HepG2 (cell line): ENCODE measurements around the gene PLPPR3. TPM values are rescaled to one million over a fixed set of nuclear protein-coding genes. Genes with fewer than 3 reads are reported as not detected.

Source experiments
- ATAC-seq: fragments of 200-7000 bp; cut with Tn5 transposase; 3 replicates; pipeline ENCODE4 v1.9.1; 2020; ENCODE audit warnings: mild to moderate bottlenecking, moderate library complexity
- BruUV-seq: library from RNA; stranded (reverse); fragments of 400-500 nt; replicated peaks from 2 replicates; lab custom pipeline; 2021; lab: Mats Ljungman, UMichigan
- CTCF ChIA-PET: fragments of 300-600 bp; formaldehyde crosslinking; extraction: SDS; loops from one replicate; lab custom pipeline; 2021; ENCODE audit warnings: low total read pairs, inconsistent platforms, low intra/inter-chr PET ratio; lab: Yijun Ruan, JAX
- POLR2A ChIA-PET: fragments of 350-600 bp; sonication (Branson Sonifier 250); formaldehyde crosslinking; loops from one replicate; lab custom pipeline; 2020; ENCODE audit warnings: antibody characterized with exemption, inconsistent platforms; lab: Yijun Ruan, JAX
- DNase-seq: peaks from one replicate; pipeline ENCODE4 v3.0.0-alpha.2; 2015; ENCODE audit warnings: low spot score
- FAIRE-seq: peaks from 3 replicates; lab custom pipeline; 2011; peaks lifted over from hg19 to GRCh38; lab: Jason Lieb, UNC
- H2AFZ ChIP-seq: one replicate; pipeline ENCODE4 v1.6.1; 2011; ENCODE audit warnings: low read length, inconsistent platforms
- H3K27ac ChIP-seq: fragments of 300-600 bp; 3 replicates; pipeline ENCODE4 v1.8.0; 2011; ENCODE audit warnings: mixed run types, mild to moderate bottlenecking, mixed read lengths, low read length, inconsistent platforms; ENCODE audit not compliant: insufficient read depth; ENCODE audit errors: extremely low read length
- H3K27me3 ChIP-seq, 2 experiments: fragments of 200-600 bp in 1 of 2; 2 replicates in 1 of 2; 3 replicates in 1 of 2; pipeline versions ENCODE4 v1.6.0 to v1.8.0; 2011; ENCODE audit warnings: low read length in 2 of 2, mild to moderate bottlenecking in 2 of 2, moderate library complexity in 2 of 2, inconsistent platforms in 1 of 2; ENCODE audit not compliant: insufficient read depth in 2 of 2, control insufficient read depth in 1 of 2
- H3K36me3 ChIP-seq, 2 experiments: fragments of 200-600 bp in 1 of 2; replicated peaks in 1 of 2; 2 replicates in 1 of 2; 3 replicates in 1 of 2; pipeline versions ENCODE4 v1.5.1 to v1.8.0; 2011; ENCODE audit warnings: low read length in 2 of 2, inconsistent platforms in 1 of 2; ENCODE audit not compliant: insufficient read depth in 2 of 2, control insufficient read depth in 1 of 2
- H3K4me1 ChIP-seq: 2 replicates; pipeline ENCODE4 v1.5.1; 2012; ENCODE audit warnings: low read length, inconsistent platforms; ENCODE audit not compliant: insufficient read depth
- H3K4me2 ChIP-seq: 2 replicates; pipeline ENCODE4 v1.6.0; 2011; ENCODE audit warnings: low read depth, low read length, inconsistent platforms
- H3K4me3 ChIP-seq, 3 experiments: fragments of 200-600 bp in 1 of 3; sonication (generic), shearing (Covaris generic) in 1 of 3; replicated peaks in 1 of 3; 2 replicates each; pipeline ENCODE4 v1.5.1; 2011 to 2016; ENCODE audit warnings: low read length in 3 of 3, inconsistent platforms in 2 of 3, low read depth in 2 of 3, mild to moderate bottlenecking in 2 of 3, control low read depth in 1 of 3, mixed read lengths in 1 of 3; ENCODE audit not compliant: insufficient read depth in 1 of 3
- H3K79me2 ChIP-seq: one replicate; pipeline ENCODE4 v1.6.1; 2011; ENCODE audit warnings: low read length, inconsistent platforms; ENCODE audit not compliant: insufficient read depth
- H3K9ac ChIP-seq: 2 replicates; pipeline ENCODE4 v1.6.0; 2011; ENCODE audit warnings: mild to moderate bottlenecking, low read depth, low read length, inconsistent platforms; ENCODE audit not compliant: insufficient read depth
- H3K9me3 ChIP-seq: 2 replicates; pipeline ENCODE4 v1.5.1; 2012; ENCODE audit warnings: mild to moderate bottlenecking, low read length
- H4K20me1 ChIP-seq: 2 replicates; pipeline ENCODE4 v1.6.0; 2011; ENCODE audit warnings: inconsistent platforms, mild to moderate bottlenecking, low read length, moderate library complexity; ENCODE audit not compliant: insufficient read depth
- MTF2 ChIP-seq: sonication (generic); formaldehyde crosslinking; IDR thresholded peaks from 2 replicates; pipeline ENCODE4 v1.5.0; 2020; ENCODE audit warnings: missing genetic modification reagents, borderline replicate concordance
- NR1H2 ChIP-seq: sonication (generic); formaldehyde crosslinking; IDR thresholded peaks from 2 replicates; pipeline ENCODE4 v1.8.1; 2022; ENCODE audit warnings: low read depth, missing genetic modification reagents, borderline replicate concordance
- ZFP90 ChIP-seq: sonication (generic); formaldehyde crosslinking; IDR thresholded peaks from 2 replicates; pipeline ENCODE4 v1.8.0; 2022; ENCODE audit warnings: missing genetic modification reagents, mild to moderate bottlenecking, inconsistent platforms, borderline replicate concordance
- ZNF121 ChIP-seq: sonication (generic); formaldehyde crosslinking; IDR thresholded peaks from 2 replicates; pipeline ENCODE4 v1.5.0; 2020; ENCODE audit warnings: mild to moderate bottlenecking, missing genetic modification reagents
- ZNF576 ChIP-seq: sonication (generic); formaldehyde crosslinking; IDR thresholded peaks from 2 replicates; pipeline ENCODE4 v1.4.0; 2020; ENCODE audit warnings: mild to moderate bottlenecking, missing genetic modification reagents
- ZNF770 ChIP-seq: sonication (generic); formaldehyde crosslinking; IDR thresholded peaks from 2 replicates; pipeline ENCODE4 v1.5.0; 2020; ENCODE audit warnings: mild to moderate bottlenecking, missing genetic modification reagents
- WGBS: methylation state at CpG from one replicate; pipeline ENCODE4 v1.1.6; 2017; ENCODE audit warnings: low lambda C conversion rate; 5-methylcytosine and 5-hydroxymethylcytosine counted together
- in situ Hi-C: cut with HindIII; loops from 2 replicates; pipeline ENCODE4 v1.10.0; 2017; ENCODE audit warnings: low pct_unique_long_range_greater_than_20kb; ENCODE audit not compliant: extremely low pct_ligation_motif_present
- intact Hi-C: fragments of 100-400 bp; cut with micrococcal nuclease; formaldehyde crosslinking; loops from one replicate; pipeline ENCODE4 v1.10.0; 2022; ENCODE audit not compliant: unreplicated experiment
- polyA plus RNA-seq, 8 experiments: library from polyadenylated mRNA; depleted of rRNA in 3 of 8; stranded (reverse) in 7 of 8; unstranded in 1 of 8; fragments of >200 nt; fragmentation: Illumina TruSeq in 4 of 8; extraction: Trizol in 4 of 8; gene quantifications; 2 replicates each; pipeline versions ENCODE4 v1.2.1 to v1.2.3, GENCODE V29; 2011 to 2016; ENCODE audit warnings: low read depth in 4 of 8, missing spikeins in 1 of 8, mixed read lengths in 1 of 8; ENCODE audit not compliant: insufficient read depth in 1 of 8
- total RNA-seq, 5 experiments: library from RNA; depleted of rRNA; stranded (reverse); fragments of >200 nt; fragmentation: Illumina TruSeq; extraction: Trizol; gene quantifications; 2 replicates each; pipeline ENCODE4 v1.2.3, GENCODE V29; 2016; ENCODE audit warnings: low read depth in 1 of 5

PLPPR3 gene
- total and polyA plus RNA-seq, 2 of the 13 experiments (the other 11 are each of a cell fraction or from before 2014, with no cell fraction given) = 0.07 to 0.16 TPM

GRCh38 chr19:863315-863620, 41.5 kb upstream of the PLPPR3 start:
- no peak overlapping the region for H3K27ac ChIP-seq
- BruUV-seq = no TSS peak
- H3K9ac ChIP-seq = no peak overlapping the region
- CTCF ChIA-PET = interaction anchor here (1.1 kb wide), 1 partner anchor 54 kb away, joined by 3 read pairs; the partner anchor contains the start of gene KISS1R
- no peak for DNase-seq
- H3K36me3 ChIP-seq = peaks cover 2 to 8% of the 10 kb centered on the region in 2 experiments; a peak in 2 of 5 replicates
- in situ Hi-C loops = loop anchor here (5.0 to 10.0 kb wide), 2 partner anchors 54 to 122 kb away; partner anchors contain the start of genes KISS1R and WDR18
- H3K27me3 ChIP-seq = no peaks in the 10 kb centered on the region
- H2AFZ ChIP-seq = no peak overlapping the region
- H3K4me3 ChIP-seq = no peak overlapping the region
- peak; percentile 76 for TF ChIP-seq ZNF770 (CRISPR knock-in tag)
- TF ChIP-seq ZFP90 (CRISPR knock-in tag) = no peak
- no peak for TF ChIP-seq ZNF121 (CRISPR knock-in tag)
- TF ChIP-seq NR1H2 (CRISPR knock-in tag) = no peak
- no peak for TF ChIP-seq MTF2 (CRISPR knock-in tag)
- no peak for TF ChIP-seq ZNF576 (CRISPR knock-in tag)
- TF ChIP-seq, all 625 proteins: peak for 1
- Histone ChIP-seq H3K79me2 (no peaks in the 10 kb centered on the region), H3K4me2 (no peak overlapping the region), H3K4me1 (peaks cover 19% of the 10 kb centered on the region), H4K20me1 (no peaks in the 10 kb centered on the region), H3K9me3 (no peaks in the 10 kb centered on the region)
- POLR2A ChIA-PET = interaction anchor here (1.0 kb wide), 1 partner anchor 39 kb away, joined by 3 read pairs; no protein-coding TSS in a partner anchor
- ATAC-seq = no peak
- FAIRE-seq = no peak
- WGBS = 97% methylated on average over 7 of the region's 7 CpGs
- intact Hi-C loops = loop anchor here (2.0 kb wide), 1 partner anchor 54 kb away; the partner anchor contains the start of gene KISS1R
